GM12878 (cell line): ENCODE data around the gene TMCC2. TPM values are rescaled to one million over a fixed set of nuclear protein-coding genes. Genes with fewer than 3 reads are reported as not detected.

ENCODE experiments used
- ATAC-seq: fragments of 200-7000 bp; cut with Tn5 transposase; 3 replicates; pipeline ENCODE4 v1.9.1; 2020; ENCODE audit warnings: mild to moderate bottlenecking, moderate library complexity
- BruUV-seq: library from RNA; stranded (reverse); fragments of 400-500 nt; replicated peaks from 2 replicates; lab custom pipeline; 2021; lab: Mats Ljungman, UMichigan
- CTCF ChIA-PET: fragments of 300-600 bp; sonication (Branson Sonifier 250); formaldehyde crosslinking; extraction: SDS; loops from one replicate; lab custom pipeline; 2021; ENCODE audit warnings: inconsistent platforms; lab: Yijun Ruan, JAX
- POLR2A ChIA-PET: fragments of 350-600 bp; formaldehyde crosslinking; extraction: SDS; loops from one replicate; lab custom pipeline; 2021; ENCODE audit warnings: inconsistent platforms; lab: Charles Lee
- RAD21 ChIA-PET: fragments of 300-600 bp; sonication (Branson Sonifier 250); formaldehyde crosslinking; loops from one replicate; lab custom pipeline; 2023; ENCODE audit warnings: antibody characterized with exemption; ENCODE audit not compliant: unreplicated experiment; lab: Charles Lee
- SMC1A ChIA-PET: fragments of 300-600 bp; sonication (Branson Sonifier 250); formaldehyde crosslinking; loops from one replicate; lab custom pipeline; 2023; ENCODE audit not compliant: unreplicated experiment, uncharacterized antibody; lab: Charles Lee
- DNase-seq: peaks from one replicate; pipeline ENCODE4 v3.0.0-alpha.2; 2011; ENCODE audit warnings: low read depth, low spot score
- FAIRE-seq: peaks from 3 replicates; lab custom pipeline; 2011; peaks lifted over from hg19 to GRCh38; lab: Jason Lieb, UNC
- H2AFZ ChIP-seq: 2 replicates; pipeline ENCODE4 v1.6.0; 2011; ENCODE audit warnings: low read depth, low read length, control low read depth; ENCODE audit not compliant: control insufficient read depth
- H3K27ac ChIP-seq: 2 replicates; pipeline ENCODE4 v1.5.1; 2011; ENCODE audit warnings: control low read depth; ENCODE audit not compliant: control insufficient read depth, insufficient read depth
- H3K27me3 ChIP-seq, 2 experiments: replicated peaks in 1 of 2; 2 replicates each; pipeline versions ENCODE4 v1.6.0 to v1.6.1; 2011; ENCODE audit warnings: low read length in 1 of 2; ENCODE audit not compliant: control insufficient read depth in 2 of 2, insufficient read depth in 2 of 2
- H3K36me3 ChIP-seq, 2 experiments: 2 replicates each; pipeline ENCODE4 v1.5.1; 2011; ENCODE audit warnings: low read length in 1 of 2; ENCODE audit not compliant: control insufficient read depth in 2 of 2, insufficient read depth in 2 of 2
- H3K4me1 ChIP-seq: 2 replicates; pipeline ENCODE4 v1.6.1; 2011; ENCODE audit warnings: mild to moderate bottlenecking, low read length, moderate library complexity, mixed read lengths; ENCODE audit not compliant: control insufficient read depth, insufficient read depth
- H3K4me2 ChIP-seq: 2 replicates; pipeline ENCODE4 v1.6.0; 2011; ENCODE audit warnings: control low read depth; ENCODE audit not compliant: control insufficient read depth, insufficient read depth
- H3K4me3 ChIP-seq: fragments of 200-600 bp; sonication (generic); 2 replicates; pipeline ENCODE4 v1.5.1; 2016
- H3K79me2 ChIP-seq: 2 replicates; pipeline ENCODE4 v1.6.0; 2011; ENCODE audit warnings: low read length; ENCODE audit not compliant: control insufficient read depth, insufficient read depth
- H3K9ac ChIP-seq: 2 replicates; pipeline ENCODE4 v1.8.0; 2011; ENCODE audit warnings: low read length, control low read depth, mixed read lengths; ENCODE audit not compliant: control insufficient read depth, insufficient read depth
- H3K9me3 ChIP-seq: replicated peaks from 3 replicates; pipeline ENCODE4 v1.5.1; 2011; ENCODE audit warnings: mild to moderate bottlenecking, low read length; ENCODE audit not compliant: control insufficient read depth, insufficient read depth
- H4K20me1 ChIP-seq: 2 replicates; pipeline ENCODE4 v1.6.0; 2011; ENCODE audit not compliant: control insufficient read depth, insufficient read depth
- BCL11A ChIP-seq: IDR thresholded peaks from 2 replicates; pipeline ENCODE4 v1.6.1; 2011; ENCODE audit warnings: low read depth, low read length
- BRCA1 ChIP-seq: IDR thresholded peaks from 2 replicates; pipeline ENCODE4 v1.6.1; 2011; ENCODE audit warnings: low read depth, low read length, improper control_type of control experiment
- CHD2 ChIP-seq: IDR thresholded peaks from 2 replicates; pipeline ENCODE4 v1.6.1; 2011; ENCODE audit warnings: low read depth, low read length, improper control_type of control experiment, borderline replicate concordance
- CREB1 ChIP-seq: IDR thresholded peaks from 2 replicates; pipeline ENCODE4 v1.6.1; 2012; ENCODE audit warnings: low read depth, mild to moderate bottlenecking, inconsistent platforms
- ETV6 ChIP-seq, 2 experiments: fragments of 450-650 bp in 1 of 2; IDR thresholded peaks in 1 of 2; conservative IDR thresholded peaks in 1 of 2; 2 replicates each; pipeline ENCODE4 v1.6.1; 2014; ENCODE audit warnings: antibody characterized with exemption in 1 of 2, borderline replicate concordance in 1 of 2, low read depth in 1 of 2, mild to moderate bottlenecking in 1 of 2, moderate library complexity in 1 of 2
- GATAD2B ChIP-seq: fragments of 450-650 bp; conservative IDR thresholded peaks from 2 replicates; pipeline ENCODE4 v1.6.1; 2017; ENCODE audit warnings: low read depth, mild to moderate bottlenecking, moderate library complexity
- IRF4 ChIP-seq: IDR thresholded peaks from 2 replicates; pipeline ENCODE4 v1.6.1; 2011; ENCODE audit warnings: low read depth, low read length
- NFYA ChIP-seq: IDR thresholded peaks from 2 replicates; pipeline ENCODE4 v1.6.1; 2011; ENCODE audit warnings: low read depth, mild to moderate bottlenecking, low read length, improper control_type of control experiment, borderline replicate concordance
- NR2C2 ChIP-seq: IDR thresholded peaks from 2 replicates; pipeline ENCODE4 v1.6.1; 2011; ENCODE audit warnings: borderline replicate concordance, low read depth; ENCODE audit not compliant: control insufficient read depth, insufficient read length
- PML ChIP-seq: IDR thresholded peaks from 2 replicates; pipeline ENCODE4 v1.6.1; 2012; ENCODE audit warnings: low read length, inconsistent platforms
- SMAD1 ChIP-seq: fragments of 450-650 bp; IDR thresholded peaks from 2 replicates; pipeline ENCODE4 v1.6.1; 2018; ENCODE audit warnings: mild to moderate bottlenecking, low read depth; ENCODE audit not compliant: partially characterized antibody
- SREBF1 ChIP-seq: IDR thresholded peaks from 2 replicates; pipeline ENCODE4 v1.6.1; 2012; ENCODE audit warnings: mild to moderate bottlenecking, low read length
- TBL1XR1 ChIP-seq: IDR thresholded peaks from 2 replicates; pipeline ENCODE4 v1.6.1; 2012; ENCODE audit warnings: low read depth, low read length, improper control_type of control experiment
- TCF7 ChIP-seq: IDR thresholded peaks from 2 replicates; pipeline ENCODE4 v1.6.1; 2014; ENCODE audit warnings: antibody characterized with exemption, borderline replicate concordance
- YBX1 ChIP-seq: fragments of 450-650 bp; IDR thresholded peaks from 2 replicates; pipeline ENCODE4 v1.6.1; 2016; ENCODE audit warnings: antibody characterized with exemption
- WGBS: methylation state at CpG from one replicate; pipeline ENCODE4 v1.1.6; 2016; ENCODE audit warnings: low lambda C conversion rate; ENCODE audit not compliant: insufficient replicate concordance, insufficient coverage; ENCODE audit errors: missing lambda C conversion rate; 5-methylcytosine and 5-hydroxymethylcytosine counted together
- in situ Hi-C: fragments of 300-500 bp; cut with MboI; formaldehyde crosslinking; loops from 9 replicates; pipeline ENCODE4 v1.14.3; 2018; ENCODE audit warnings: mixed read lengths
- intact Hi-C: fragments of 100-400 bp; cut with micrococcal nuclease; formaldehyde crosslinking; loops from one replicate; pipeline ENCODE4 v1.14.2; 2022; ENCODE audit not compliant: unreplicated experiment
- polyA plus RNA-seq, 11 experiments: library from polyadenylated mRNA; depleted of rRNA in 4 of 11; unstranded in 6 of 11; stranded (reverse) in 5 of 11; fragments of >200 nt; fragmentation: Nextera tagmentation in 4 of 11; fragmentation: Illumina TruSeq in 1 of 11; extraction: Ambion mirVana in 4 of 11; extraction: Trizol in 1 of 11; gene quantifications; 1 replicate in 1 of 11; 2 replicates in 10 of 11; pipeline versions ENCODE4 v1.2.1 to v1.2.3, GENCODE V29; 2011 to 2016; ENCODE audit warnings: inconsistent platforms in 2 of 11, missing spikeins in 2 of 11, low read depth in 1 of 11
- total RNA-seq, 4 experiments: library from RNA; depleted of rRNA in 3 of 4; stranded (reverse); fragments of >200 nt in 3 of 4; fragmentation: Illumina TruSeq in 1 of 4; extraction: Trizol in 1 of 4; gene quantifications; 2 replicates each; pipeline versions ENCODE4 v1.2.1 to v1.2.3, GENCODE V29; 2013 to 2021
- TF ChIP-seq, protein P1 (sequence below): fragments of 450-650 bp; IDR thresholded peaks from 2 replicates; pipeline ENCODE4 v1.6.1; 2017; ENCODE audit warnings: mild to moderate bottlenecking, low read depth, inconsistent platforms; ENCODE audit not compliant: poor library complexity, severe bottlenecking
- TF ChIP-seq, protein P2 (sequence below): IDR thresholded peaks from 2 replicates; pipeline ENCODE4 v1.6.1; 2011; ENCODE audit warnings: borderline replicate concordance, low read depth, mild to moderate bottlenecking, moderate library complexity, mixed read lengths, low read length; ENCODE audit not compliant: insufficient read depth; ENCODE audit errors: extremely low read length

The TMCC2 gene
- total and polyA plus RNA-seq, 10 of the 15 experiments (the other 5 are each of a cell fraction or from before 2014, with no cell fraction given) = 0.06 to 2.3 (median 0.76) TPM

DNA sequence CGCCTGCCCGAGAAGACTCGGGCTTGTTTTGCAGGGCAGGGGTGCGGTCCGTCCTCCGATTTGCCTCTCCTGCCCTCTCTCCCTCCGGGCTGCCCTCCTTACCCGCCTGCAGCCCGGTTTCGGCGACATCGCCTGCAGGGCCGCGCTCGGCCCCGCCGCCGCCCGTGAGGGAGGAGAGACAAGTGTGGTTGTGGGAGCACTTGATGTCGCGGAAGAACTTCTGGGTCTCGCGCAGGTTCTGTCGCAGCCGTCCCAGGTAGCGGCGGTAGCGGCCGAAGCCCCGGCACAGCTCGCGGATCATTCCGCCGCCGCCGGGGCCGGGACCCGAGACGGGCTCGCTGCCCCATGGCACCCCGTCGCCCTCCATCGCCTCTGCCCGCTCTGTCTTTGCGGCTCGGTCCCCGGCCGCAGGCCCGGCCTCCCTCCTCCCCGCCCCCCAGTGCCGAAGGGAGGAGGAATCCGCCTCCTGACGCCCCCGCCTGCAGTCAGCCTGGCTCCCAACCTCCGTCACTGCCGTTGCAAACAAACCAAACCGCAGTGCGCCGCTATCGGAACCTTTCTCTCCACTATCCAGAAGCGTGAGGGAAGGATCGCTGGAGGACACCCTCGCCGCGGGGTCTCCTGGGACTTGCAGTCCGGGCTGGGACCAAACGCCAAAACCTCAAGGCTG, 16.4 kb upstream of the TMCC2 start, which contains the start of gene DSTYK (continued):
- TF ChIP-seq TBL1XR1 (peak; percentile 50; the same call in 1 of the 2 replicates), NFYA (no peak), YBX1 (no peak), CHD2 (peak; percentile 76), GATAD2B (peak; percentile 89), SMAD1 (no peak)

DNA sequence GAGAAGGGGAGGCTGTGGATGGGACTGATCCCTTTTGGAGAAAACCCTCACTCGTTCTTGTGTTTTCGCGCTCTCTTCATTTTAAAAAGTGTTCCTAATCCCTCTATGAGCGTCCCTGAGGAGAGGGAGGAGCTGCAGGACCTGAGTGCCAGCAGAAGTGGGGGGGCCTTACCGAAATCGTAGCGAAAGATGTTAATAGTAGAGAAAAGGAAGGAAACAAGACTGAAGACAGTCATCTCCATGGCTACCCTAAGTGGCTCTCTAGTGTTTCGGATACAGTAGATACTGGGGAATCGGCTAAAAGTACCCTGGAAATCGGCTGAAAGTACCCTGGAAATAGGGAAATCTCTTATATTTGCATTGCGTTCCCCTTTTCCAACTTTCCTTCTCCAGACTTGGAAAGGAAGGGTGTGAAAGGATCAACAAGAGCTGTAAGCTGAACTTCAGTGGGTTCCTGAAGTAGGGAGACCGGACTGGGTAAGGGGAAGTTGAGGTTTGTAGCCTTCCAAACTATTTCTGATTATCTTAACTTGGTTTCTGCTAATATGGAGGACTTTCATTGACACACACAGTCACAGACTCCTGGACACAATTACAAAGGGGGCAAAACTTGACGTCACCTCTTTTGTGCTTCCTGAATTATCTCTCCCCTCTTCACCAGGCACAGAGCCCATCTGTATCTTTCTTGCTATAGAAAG, 15.8 kb upstream of the TMCC2 start:
- H3K9ac ChIP-seq = peak overlapping the region; percentile 75; the same call in 1 of the 2 replicates
- H2AFZ ChIP-seq = peak overlapping the region; percentile 99
- no peaks in the 10 kb centered on the region for H3K9me3 ChIP-seq
- 7% methylated on average over 13 of the region's 13 CpGs for WGBS
- H3K36me3 ChIP-seq = no peaks in the 10 kb centered on the region
- no peaks in the 10 kb centered on the region; a peak in 1 of 4 replicates for H3K27me3 ChIP-seq
- DNase-seq (no peak), FAIRE-seq (no peak), ATAC-seq (peak; percentile 63)
- ChIA-PET POLR2A (interaction anchor here (1.1 kb wide), 1 partner anchor 23 kb away, joined by 3 read pairs; no protein-coding TSS in a partner anchor), SMC1A (interaction anchor here (2.2 kb wide), 1 partner anchor 44 kb away, joined by 11 read pairs; no protein-coding TSS in a partner anchor), RAD21 (interaction anchor here (2.4 kb wide), 1 partner anchor 17 kb away, joined by 12 read pairs; the partner anchor contains the start of gene TMCC2), CTCF (interaction anchor here (1.3 kb wide), 1 partner anchor 51 kb away, joined by 3 read pairs; no protein-coding TSS in a partner anchor)
- H3K27ac ChIP-seq = peak overlapping the region; percentile 42
- H3K4me2 ChIP-seq = peak overlapping the region; percentile 93
- H3K4me3 ChIP-seq = peak overlapping the region; percentile 88
- no peaks in the 10 kb centered on the region for H4K20me1 ChIP-seq
- H3K79me2 ChIP-seq = no peaks in the 10 kb centered on the region; the same call in 1 of the 2 replicates
- peaks cover 8% of the 10 kb centered on the region; the same call in 1 of the 2 replicates for H3K4me1 ChIP-seq
- intact Hi-C loops (loop anchor here (5.0 kb wide), 1 partner anchor 90 kb away; the partner anchor contains the start of gene RBBP5), in situ Hi-C loops (no loop called here)
- no TSS peak for BruUV-seq
- TF ChIP-seq NR2C2 (no peak), CREB1 (no peak), PML (no peak), IRF4 (no peak), BCL11A (no peak), BRCA1 (no peak), SMAD1 (no peak), ETV6 (conservative IDR thresholded peaks at IDR 0.05 in 1 of 2, IDR thresholded peaks at IDR 0.05 in 1 of 2; ENCODE audit: borderline replicate concordance in 1 of 2, low read depth in 1 of 2) (peak in 1 of 2 experiments; percentile 12; a peak in 1 of 4 replicates), SREBF1 (no peak), TCF7 (no peak)
- TF ChIP-seq, protein P1, sequence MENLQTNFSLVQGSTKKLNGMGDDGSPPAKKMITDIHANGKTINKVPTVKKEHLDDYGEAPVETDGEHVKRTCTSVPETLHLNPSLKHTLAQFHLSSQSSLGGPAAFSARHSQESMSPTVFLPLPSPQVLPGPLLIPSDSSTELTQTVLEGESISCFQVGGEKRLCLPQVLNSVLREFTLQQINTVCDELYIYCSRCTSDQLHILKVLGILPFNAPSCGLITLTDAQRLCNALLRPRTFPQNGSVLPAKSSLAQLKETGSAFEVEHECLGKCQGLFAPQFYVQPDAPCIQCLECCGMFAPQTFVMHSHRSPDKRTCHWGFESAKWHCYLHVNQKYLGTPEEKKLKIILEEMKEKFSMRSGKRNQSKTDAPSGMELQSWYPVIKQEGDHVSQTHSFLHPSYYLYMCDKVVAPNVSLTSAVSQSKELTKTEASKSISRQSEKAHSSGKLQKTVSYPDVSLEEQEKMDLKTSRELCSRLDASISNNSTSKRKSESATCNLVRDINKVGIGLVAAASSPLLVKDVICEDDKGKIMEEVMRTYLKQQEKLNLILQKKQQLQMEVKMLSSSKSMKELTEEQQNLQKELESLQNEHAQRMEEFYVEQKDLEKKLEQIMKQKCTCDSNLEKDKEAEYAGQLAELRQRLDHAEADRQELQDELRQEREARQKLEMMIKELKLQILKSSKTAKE = no peak
- TF ChIP-seq, protein P2, sequence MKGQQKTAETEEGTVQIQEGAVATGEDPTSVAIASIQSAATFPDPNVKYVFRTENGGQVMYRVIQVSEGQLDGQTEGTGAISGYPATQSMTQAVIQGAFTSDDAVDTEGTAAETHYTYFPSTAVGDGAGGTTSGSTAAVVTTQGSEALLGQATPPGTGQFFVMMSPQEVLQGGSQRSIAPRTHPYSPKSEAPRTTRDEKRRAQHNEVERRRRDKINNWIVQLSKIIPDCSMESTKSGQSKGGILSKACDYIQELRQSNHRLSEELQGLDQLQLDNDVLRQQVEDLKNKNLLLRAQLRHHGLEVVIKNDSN = no peak
